ENCODE data around the gene HOXA9.

Gene HOXA9

GRCh38 chr7:27149842-27150567, 15.3 kb downstream of the HOXA9 start:
- POLR2A ChIA-PET, result interaction anchor here (0.6 to 5.6 kb wide), 12 partner anchors 9 to 358 kb away, joined by 4 to 42 read pairs (median 10); partner anchors contain the start of genes HOXA10, HOXA11, HOXA4 and HOXA9
- Histone ChIP-seq H3K27ac (ENCODE audit: extremely low read depth, low read depth, low read length) (peak overlapping the region; percentile 99), H3K9me3 (ENCODE audit: control insufficient read depth, insufficient read depth, low read depth, low read length) (no peaks in the 10 kb centered on the region), H3K36me3 (ENCODE audit: control insufficient read depth in 2 of 2, insufficient read depth in 1 of 2, low read length in 2 of 2) (peaks cover 0 to 48% of the 10 kb centered on the region in 2 experiments; a peak in 2 of 3 replicates), H3K4me3 (ENCODE audit: low read depth, low read length) (peak overlapping the region; percentile 59), H3K4me1 (ENCODE audit: control insufficient read depth, insufficient read depth, low read length) (peaks cover 11% of the 10 kb centered on the region)
- TF ChIP-seq ZIC2 (tag by site-specific recombination; IDR thresholded peaks at IDR 0.05) (0 out of 2 replicates have a peak, but pooled peaks have one; percentile 7), PRDM1 (tag by site-specific recombination; IDR thresholded peaks at IDR 0.05) (peak; percentile 46; the same call in 1 of the 2 replicates), GLIS1 (tag by site-specific recombination; IDR thresholded peaks at IDR 0.05) (peak; percentile 15; the same call in 1 of the 2 replicates), HIC1 (tag by site-specific recombination; IDR thresholded peaks at IDR 0.05) (peak; percentile 54), ZNF596 (tag by site-specific recombination; IDR thresholded peaks at IDR 0.05) (peak; percentile 89), GLIS2 (tag by site-specific recombination; IDR thresholded peaks at IDR 0.05) (peak; percentile 45; the same call in 1 of the 2 replicates), ZNF600 (tag by site-specific recombination; IDR thresholded peaks at IDR 0.05) (0 out of 2 replicates have a peak, but pooled peaks have one; percentile 9), ZNF221 (tag by site-specific recombination; IDR thresholded peaks at IDR 0.05; ENCODE audit: borderline replicate concordance) (no peak), ZNF501 (tag by site-specific recombination; IDR thresholded peaks at IDR 0.05) (no peak), ZFP3 (tag by site-specific recombination; IDR thresholded peaks at IDR 0.05; ENCODE audit: low read depth) (no peak), KLF9 (tag by site-specific recombination; IDR thresholded peaks at IDR 0.05; ENCODE audit: low read depth) (0 out of 2 replicates have a peak, but pooled peaks have one; percentile 14), ZFP69B (tag by site-specific recombination; IDR thresholded peaks at IDR 0.05) (peak; percentile 69; the same call in 1 of the 2 replicates)
- CTCF ChIA-PET, result interaction anchor here (0.6 to 4.3 kb wide), 24 partner anchors 9 to 1303 kb away, joined by 3 to 50 read pairs (median 4); partner anchors contain the start of gene HOXA4

- H3K4me1 ChIP-seq (ENCODE audit: control insufficient read depth, insufficient read depth, low read length), result peaks cover 17% of the 10 kb centered on the region
- POLR2A ChIA-PET, result interaction anchor here (0.5 to 5.6 kb wide), 16 partner anchors 8 to 1286 kb away, joined by 3 to 42 read pairs (median 4); partner anchors contain the start of genes HOXA1, HOXA10, HOXA7 and HOXA9
- H3K4me3 ChIP-seq (ENCODE audit: low read depth, low read length), result peak overlapping the region; percentile 59
- peaks cover 0 to 50% of the 10 kb centered on the region in 2 experiments; a peak in 2 of 3 replicates for H3K36me3 ChIP-seq (ENCODE audit: control insufficient read depth in 2 of 2, insufficient read depth in 1 of 2, low read length in 2 of 2)
- CTCF ChIA-PET, result interaction anchor here (0.6 to 4.3 kb wide), 20 partner anchors 8 to 1256 kb away, joined by 3 to 50 read pairs (median 4); partner anchors contain the start of gene HOXA4
- peak overlapping the region; percentile 99 for H3K27ac ChIP-seq (ENCODE audit: extremely low read depth, low read depth, low read length)
- no peaks in the 10 kb centered on the region for H3K9me3 ChIP-seq (ENCODE audit: control insufficient read depth, insufficient read depth, low read depth, low read length)
- TF ChIP-seq GFI1B (tag by site-specific recombination; IDR thresholded peaks at IDR 0.05), result peak; percentile 71; the same call in 1 of the 2 replicates
- no peak for TF ChIP-seq ZNF391 (tag by site-specific recombination; IDR thresholded peaks at IDR 0.05; ENCODE audit: borderline replicate concordance, low read depth)
- 0 out of 2 replicates have a peak, but pooled peaks have one; percentile 31 for TF ChIP-seq BCL11B (tag by site-specific recombination; IDR thresholded peaks at IDR 0.05; ENCODE audit: low read depth)
- TF ChIP-seq ZNF398 (tag by site-specific recombination; IDR thresholded peaks at IDR 0.05), result no peak
- TF ChIP-seq ZXDB (tag by site-specific recombination; IDR thresholded peaks at IDR 0.05), result peak; percentile 66
- peak; percentile 10; the same call in 1 of the 2 replicates for TF ChIP-seq ZBTB11 (tag by site-specific recombination; conservative IDR thresholded peaks at IDR 0.05; ENCODE audit: low read depth)
- TF ChIP-seq KLF9 (tag by site-specific recombination; IDR thresholded peaks at IDR 0.05; ENCODE audit: low read depth), result peak; percentile 17; the same call in 1 of the 2 replicates
- peak; percentile 66 for TF ChIP-seq PRDM10 (tag by site-specific recombination; IDR thresholded peaks at IDR 0.05)
These were observed 16.3 kb downstream of the HOXA9 start for GRCh38 chr7:27148756-27149641.
